ENCODE measurements around the gene ATG9B. TPM values are rescaled to one million over a fixed set of nuclear protein-coding genes. Genes with fewer than 3 reads are reported as not detected.

ATG9B gene
- total and polyA plus RNA-seq, 9 of the 15 experiments (the other 6 are each of a cell fraction or from before 2014, with no cell fraction given): 0.29 to 8.0 (median 2.1) TPM

DNA sequence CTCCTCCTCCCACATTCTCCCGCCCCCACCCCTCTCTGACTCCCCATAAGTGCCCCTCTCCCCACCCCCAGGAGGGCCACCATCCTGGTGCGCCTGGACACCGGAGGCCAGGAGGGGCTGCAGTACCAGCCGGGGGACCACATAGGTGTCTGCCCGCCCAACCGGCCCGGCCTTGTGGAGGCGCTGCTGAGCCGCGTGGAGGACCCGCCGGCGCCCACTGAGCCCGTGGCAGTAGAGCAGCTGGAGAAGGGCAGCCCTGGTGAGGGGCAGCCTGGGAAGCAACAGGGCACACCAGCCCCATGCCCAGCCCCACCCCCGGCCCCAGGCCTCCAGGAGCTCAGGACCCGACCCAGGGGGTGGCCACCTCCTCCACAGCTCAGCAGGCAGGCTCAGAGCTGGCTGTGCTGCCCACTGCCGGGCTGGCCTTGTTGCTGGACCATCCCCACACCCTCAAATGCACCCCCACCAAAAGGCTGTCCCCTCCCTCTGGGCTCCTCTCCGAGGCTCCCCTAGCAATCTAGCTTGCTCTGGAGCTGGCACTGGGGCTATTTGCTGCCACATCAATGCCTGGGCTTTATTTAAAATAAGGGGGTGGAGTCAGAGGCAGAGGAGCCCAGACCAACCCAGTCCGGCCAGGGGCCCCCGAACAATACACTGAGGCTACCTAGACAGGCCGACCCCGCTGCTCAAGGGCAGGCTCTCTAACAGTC, 14.8 kb downstream of the ATG9B start (continued):
- TF ChIP-seq, protein P1, sequence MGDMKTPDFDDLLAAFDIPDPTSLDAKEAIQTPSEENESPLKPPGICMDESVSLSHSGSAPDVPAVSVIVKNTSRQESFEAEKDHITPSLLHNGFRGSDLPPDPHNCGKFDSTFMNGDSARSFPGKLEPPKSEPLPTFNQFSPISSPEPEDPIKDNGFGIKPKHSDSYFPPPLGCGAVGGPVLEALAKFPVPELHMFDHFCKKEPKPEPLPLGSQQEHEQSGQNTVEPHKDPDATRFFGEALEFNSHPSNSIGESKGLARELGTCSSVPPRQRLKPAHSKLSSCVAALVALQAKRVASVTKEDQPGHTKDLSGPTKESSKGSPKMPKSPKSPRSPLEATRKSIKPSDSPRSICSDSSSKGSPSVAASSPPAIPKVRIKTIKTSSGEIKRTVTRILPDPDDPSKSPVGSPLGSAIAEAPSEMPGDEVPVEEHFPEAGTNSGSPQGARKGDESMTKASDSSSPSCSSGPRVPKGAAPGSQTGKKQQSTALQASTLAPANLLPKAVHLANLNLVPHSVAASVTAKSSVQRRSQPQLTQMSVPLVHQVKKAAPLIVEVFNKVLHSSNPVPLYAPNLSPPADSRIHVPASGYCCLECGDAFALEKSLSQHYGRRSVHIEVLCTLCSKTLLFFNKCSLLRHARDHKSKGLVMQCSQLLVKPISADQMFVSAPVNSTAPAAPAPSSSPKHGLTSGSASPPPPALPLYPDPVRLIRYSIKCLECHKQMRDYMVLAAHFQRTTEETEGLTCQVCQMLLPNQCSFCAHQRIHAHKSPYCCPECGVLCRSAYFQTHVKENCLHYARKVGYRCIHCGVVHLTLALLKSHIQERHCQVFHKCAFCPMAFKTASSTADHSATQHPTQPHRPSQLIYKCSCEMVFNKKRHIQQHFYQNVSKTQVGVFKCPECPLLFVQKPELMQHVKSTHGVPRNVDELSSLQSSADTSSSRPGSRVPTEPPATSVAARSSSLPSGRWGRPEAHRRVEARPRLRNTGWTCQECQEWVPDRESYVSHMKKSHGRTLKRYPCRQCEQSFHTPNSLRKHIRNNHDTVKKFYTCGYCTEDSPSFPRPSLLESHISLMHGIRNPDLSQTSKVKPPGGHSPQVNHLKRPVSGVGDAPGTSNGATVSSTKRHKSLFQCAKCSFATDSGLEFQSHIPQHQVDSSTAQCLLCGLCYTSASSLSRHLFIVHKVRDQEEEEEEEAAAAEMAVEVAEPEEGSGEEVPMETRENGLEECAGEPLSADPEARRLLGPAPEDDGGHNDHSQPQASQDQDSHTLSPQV (IDR thresholded peaks at IDR 0.05): peak; percentile 9
- TF ChIP-seq EWSR1 (IDR thresholded peaks at IDR 0.05; ENCODE audit: borderline replicate concordance, low read depth, partially characterized antibody): no peak
- no peak for TF ChIP-seq MECOM (CRISPR knock-in tag; IDR thresholded peaks at IDR 0.05)
- TF ChIP-seq YY1 (IDR thresholded peaks at IDR 0.05; ENCODE audit: borderline replicate concordance in 1 of 3, control insufficient read depth in 1 of 3, extremely low read depth in 1 of 3, insufficient read depth in 3 of 3, insufficient read length in 1 of 3, insufficient replicate concordance in 2 of 3, low read depth in 1 of 3, low read length in 2 of 3): peak in 2 of 3 experiments; percentile 17 to 23
- peak; percentile 95 for TF ChIP-seq HNRNPL (IDR thresholded peaks at IDR 0.05; ENCODE audit: low read depth, low read length)
- TF ChIP-seq RAD21 (CRISPR knock-in tag; conservative IDR thresholded peaks at IDR 0.05 in 1 of 2, IDR thresholded peaks at IDR 0.05 in 1 of 2): peak; percentile 43 to 63
- TF ChIP-seq, protein P2, sequence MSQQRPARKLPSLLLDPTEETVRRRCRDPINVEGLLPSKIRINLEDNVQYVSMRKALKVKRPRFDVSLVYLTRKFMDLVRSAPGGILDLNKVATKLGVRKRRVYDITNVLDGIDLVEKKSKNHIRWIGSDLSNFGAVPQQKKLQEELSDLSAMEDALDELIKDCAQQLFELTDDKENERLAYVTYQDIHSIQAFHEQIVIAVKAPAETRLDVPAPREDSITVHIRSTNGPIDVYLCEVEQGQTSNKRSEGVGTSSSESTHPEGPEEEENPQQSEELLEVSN (IDR thresholded peaks at IDR 0.05; ENCODE audit: borderline replicate concordance in 1 of 2, extremely low read depth in 1 of 2, insufficient read depth in 1 of 2, insufficient read length in 1 of 2, low read depth in 1 of 2, low read length in 1 of 2, poor library complexity in 1 of 2, severe bottlenecking in 1 of 2): peak in 1 of 2 experiments; percentile 14
- TF ChIP-seq, protein P3, sequence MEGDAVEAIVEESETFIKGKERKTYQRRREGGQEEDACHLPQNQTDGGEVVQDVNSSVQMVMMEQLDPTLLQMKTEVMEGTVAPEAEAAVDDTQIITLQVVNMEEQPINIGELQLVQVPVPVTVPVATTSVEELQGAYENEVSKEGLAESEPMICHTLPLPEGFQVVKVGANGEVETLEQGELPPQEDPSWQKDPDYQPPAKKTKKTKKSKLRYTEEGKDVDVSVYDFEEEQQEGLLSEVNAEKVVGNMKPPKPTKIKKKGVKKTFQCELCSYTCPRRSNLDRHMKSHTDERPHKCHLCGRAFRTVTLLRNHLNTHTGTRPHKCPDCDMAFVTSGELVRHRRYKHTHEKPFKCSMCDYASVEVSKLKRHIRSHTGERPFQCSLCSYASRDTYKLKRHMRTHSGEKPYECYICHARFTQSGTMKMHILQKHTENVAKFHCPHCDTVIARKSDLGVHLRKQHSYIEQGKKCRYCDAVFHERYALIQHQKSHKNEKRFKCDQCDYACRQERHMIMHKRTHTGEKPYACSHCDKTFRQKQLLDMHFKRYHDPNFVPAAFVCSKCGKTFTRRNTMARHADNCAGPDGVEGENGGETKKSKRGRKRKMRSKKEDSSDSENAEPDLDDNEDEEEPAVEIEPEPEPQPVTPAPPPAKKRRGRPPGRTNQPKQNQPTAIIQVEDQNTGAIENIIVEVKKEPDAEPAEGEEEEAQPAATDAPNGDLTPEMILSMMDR (IDR thresholded peaks at IDR 0.05 in 2 of 3, conservative IDR thresholded peaks at IDR 0.05 in 1 of 3; ENCODE audit: insufficient read depth in 2 of 3, low read depth in 1 of 3, low read length in 3 of 3): peak; percentile 62 to 95 (median 81)
